ENCODE measurements around the gene EPHA8.

Gene EPHA8

DNA sequence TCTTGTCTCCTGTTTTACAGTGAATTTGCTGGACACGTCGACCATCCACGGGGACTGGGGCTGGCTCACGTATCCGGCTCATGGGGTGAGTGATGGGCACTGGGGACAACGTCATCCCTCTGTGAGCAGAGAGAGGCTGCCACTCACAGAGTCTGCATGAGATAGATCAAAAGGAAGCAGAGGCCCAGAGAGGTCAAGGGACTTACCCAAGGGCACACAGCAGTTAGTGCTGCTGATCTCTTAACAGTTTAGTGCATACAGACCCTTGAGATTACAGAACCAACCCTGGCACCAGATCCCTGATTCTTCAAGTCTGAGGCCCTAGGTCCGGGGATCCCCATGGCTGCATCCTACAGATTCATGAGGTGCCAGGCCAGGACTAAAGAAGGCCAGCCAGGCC lies 6.0 kb downstream of the EPHA8 start:
- DNase-seq: no peak

- DNase-seq: no peak
Measured at GRCh38 chr1:22570140-22570909, 7.0 kb downstream of the EPHA8 start.

DNA sequence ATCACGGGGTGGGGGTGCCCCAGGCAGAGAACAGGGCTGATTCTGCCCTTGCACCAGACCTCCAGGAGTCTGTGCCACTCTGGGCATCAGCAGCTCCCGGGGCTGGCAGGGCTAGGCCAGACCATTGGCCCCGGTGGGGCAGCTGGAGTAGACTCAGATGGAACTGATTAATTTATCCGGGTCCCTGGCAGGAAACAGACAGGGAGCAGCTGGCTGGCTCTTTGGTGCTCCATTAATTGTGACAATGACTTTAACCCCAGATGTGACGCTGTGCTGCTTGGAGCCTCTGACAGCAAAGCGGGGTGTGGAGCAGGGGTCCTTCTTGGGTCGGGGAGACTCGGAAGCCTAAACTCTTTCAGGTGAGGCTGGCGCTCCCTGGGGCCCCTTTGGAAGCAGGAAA lies 9.5 kb downstream of the EPHA8 start:
- no peak for DNase-seq

- DNase-seq: no peak
Measured at GRCh38 chr1:22573237-22573636, 9.9 kb downstream of the EPHA8 start.

DNA sequence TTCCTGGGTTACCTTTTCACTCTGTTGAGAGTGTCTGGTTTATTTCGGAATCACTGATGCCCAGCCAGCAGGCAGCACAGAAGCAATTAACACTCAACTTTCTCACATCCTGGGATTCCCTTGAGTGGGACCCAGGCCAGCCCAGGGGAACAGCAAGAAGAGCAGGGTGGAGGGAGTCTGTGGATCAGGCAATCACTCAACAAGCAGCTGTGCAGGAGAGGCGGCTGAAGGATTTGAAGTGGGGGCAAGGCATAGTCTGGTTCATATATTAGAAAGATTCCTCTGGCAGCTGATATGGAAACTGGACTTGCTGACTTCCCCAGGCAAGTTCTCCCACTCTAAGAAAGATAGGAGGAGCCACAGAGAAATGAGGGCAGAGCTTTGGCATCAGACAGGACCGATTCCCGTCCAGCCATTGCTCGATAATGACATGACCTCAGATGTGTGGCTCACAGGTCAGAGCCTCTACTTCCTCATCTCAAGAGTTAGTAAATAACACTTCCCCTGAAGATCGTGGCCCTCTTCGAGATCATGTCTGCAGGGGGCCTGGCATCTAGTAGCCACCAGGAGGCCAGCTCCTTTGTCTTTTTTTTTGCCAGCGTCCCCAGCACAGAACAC lies 12.4 kb downstream of the EPHA8 start:
- no peak for DNase-seq

- no peak for DNase-seq
Measured at GRCh38 chr1:22576150-22576544, 12.9 kb downstream of the EPHA8 start.

DNA sequence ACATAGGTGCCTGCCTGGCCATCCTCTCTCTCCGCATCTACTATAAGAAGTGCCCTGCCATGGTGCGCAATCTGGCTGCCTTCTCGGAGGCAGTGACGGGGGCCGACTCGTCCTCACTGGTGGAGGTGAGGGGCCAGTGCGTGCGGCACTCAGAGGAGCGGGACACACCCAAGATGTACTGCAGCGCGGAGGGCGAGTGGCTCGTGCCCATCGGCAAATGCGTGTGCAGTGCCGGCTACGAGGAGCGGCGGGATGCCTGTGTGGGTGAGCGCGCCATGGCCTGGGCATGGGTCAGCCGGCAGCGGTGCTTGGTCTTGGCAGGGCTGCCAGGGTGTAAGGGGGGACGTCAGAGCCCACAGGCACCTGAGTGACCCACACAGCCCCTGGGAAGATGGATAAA lies 13.3 kb downstream of the EPHA8 start:
- DNase-seq: no peak

DNA sequence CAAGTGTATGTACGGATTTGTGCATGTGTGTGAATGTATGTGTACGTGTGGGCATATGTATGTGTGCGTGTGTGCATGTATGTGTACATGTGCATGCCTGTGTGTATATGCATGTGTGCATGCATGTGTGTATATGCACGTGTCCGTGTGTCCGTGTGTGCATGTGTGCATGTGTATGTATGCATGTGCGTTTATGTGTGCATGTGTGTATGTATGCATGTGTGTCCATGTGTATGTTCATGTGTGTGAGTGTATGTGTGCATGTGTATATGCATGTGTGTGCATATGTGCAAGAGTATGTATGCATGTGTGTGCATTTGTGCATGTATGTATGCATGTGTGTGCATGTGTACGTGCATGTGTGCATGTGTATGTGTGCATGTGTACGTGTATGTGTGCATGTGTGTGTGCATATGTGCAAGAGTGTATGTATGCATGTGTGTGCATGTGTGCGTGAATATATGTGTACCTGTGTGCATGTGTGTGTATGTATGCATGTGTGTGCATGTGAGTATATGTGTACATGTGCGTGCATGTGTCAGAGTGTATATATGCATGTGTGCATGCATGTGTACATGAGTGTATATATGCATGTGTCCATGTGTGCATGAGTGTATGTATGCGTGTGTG lies 15.6 kb downstream of the EPHA8 start:
- DNase-seq: no peak

- no peak for DNase-seq
Measured at GRCh38 chr1:22579541-22580155, 16.4 kb downstream of the EPHA8 start.

- no peak for DNase-seq
Measured at GRCh38 chr1:22582661-22583635, 19.7 kb downstream of the EPHA8 start.

GRCh38 chr1:22584001-22584562 lies 20.8 kb downstream of the EPHA8 start:
- no peak for DNase-seq

DNA sequence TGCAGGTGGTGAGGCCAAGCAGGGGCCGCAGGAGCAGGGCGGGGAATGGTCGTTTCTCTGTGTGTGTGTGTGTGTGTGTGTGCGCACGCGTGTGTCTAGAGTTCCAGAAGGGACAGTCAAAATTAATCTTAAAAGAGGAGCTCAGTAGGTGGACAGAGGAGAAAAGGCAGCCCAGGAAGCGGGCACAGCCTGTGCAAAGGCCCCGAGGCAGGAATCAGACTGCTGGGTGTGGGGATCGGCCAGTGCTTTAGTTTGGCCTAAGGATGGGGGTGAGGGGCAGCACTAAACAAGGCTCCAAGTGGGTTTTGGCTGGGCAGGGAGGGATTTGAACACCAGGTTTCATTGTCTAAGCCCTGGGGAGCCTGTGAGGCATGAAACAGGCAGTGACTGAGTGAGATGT lies 21.7 kb downstream of the EPHA8 start:
- no peak for DNase-seq

DNA sequence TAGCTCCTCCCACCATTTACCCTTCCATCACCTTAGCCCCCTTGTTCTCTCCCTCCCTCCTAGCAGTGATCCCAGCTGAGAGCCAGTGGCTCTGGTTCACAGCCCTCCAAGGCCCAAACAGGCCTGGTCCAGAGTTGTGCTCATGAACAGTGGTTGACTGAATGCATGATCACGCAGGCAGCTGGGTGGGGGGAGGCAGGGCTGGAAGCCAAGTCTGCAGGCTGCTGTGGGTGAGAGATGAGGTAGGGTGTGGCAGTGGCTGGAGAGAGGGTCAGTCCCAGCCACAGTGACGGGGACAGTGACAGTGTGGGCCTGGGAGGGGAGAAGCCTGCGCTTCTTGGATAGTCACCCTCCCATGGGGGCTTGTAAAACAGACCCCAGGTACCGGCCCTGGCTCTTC lies 22.2 kb downstream of the EPHA8 start:
- DNase-seq: no peak

GRCh38 chr1:22586356-22587130 lies 23.3 kb downstream of the EPHA8 start:
- DNase-seq: no peak

- no peak for DNase-seq
Measured at GRCh38 chr1:22587247-22587646, 24.0 kb downstream of the EPHA8 start.

GRCh38 chr1:22588899-22589422 lies 25.7 kb downstream of the EPHA8 start:
- no peak for DNase-seq

- DNase-seq: no peak
Measured at GRCh38 chr1:22591576-22591975, 28.3 kb downstream of the EPHA8 start.

- no peak for DNase-seq
Measured at GRCh38 chr1:22592051-22592450, 28.8 kb downstream of the EPHA8 start.

GRCh38 chr1:22592919-22593790 lies 29.9 kb downstream of the EPHA8 start:
- DNase-seq: no peak

DNA sequence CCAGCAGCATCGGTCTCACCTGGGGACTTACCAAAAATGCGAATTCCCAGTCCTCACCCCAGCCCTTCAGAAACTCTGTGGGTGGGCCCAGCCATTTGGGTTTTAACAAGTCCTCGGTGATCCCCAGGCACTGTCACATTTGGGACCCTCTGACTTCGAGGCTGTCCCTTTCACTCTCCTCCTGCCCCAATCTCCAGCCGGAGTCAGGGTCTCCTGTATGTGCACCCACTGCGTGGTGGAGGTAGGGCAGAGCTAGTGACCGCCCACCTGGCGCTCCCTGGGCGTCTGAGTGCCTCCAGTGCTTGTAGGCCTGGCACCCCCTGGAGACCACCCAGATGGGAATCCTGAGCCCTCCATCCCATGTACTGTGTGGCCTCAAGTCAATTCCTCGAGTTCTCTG lies 31.1 kb downstream of the EPHA8 start:
- no peak for DNase-seq
